HAP-1 (cell line): ENCODE measurements around the gene MSH6.
"Not testable (repeated sequence)": the region's sequence is repeated elsewhere in the genome, so short reads cannot be mapped to it uniquely, and the experiment has no call there.

Experiments used
- DNase-seq, 2 experiments: peaks; one replicate each; pipeline ENCODE4 v3.0.0-alpha.2; 2016 to 2020; ENCODE audit warnings: low spot score in 2 of 2
- H3K27me3 ChIP-seq: fragments of 250-450 bp; sonication (Bioruptor Pico); 2 replicates; pipeline ENCODE4 v1.5.1; 2020; ENCODE audit warnings: low read depth, mild to moderate bottlenecking, moderate library complexity
- H3K36me3 ChIP-seq: fragments of 250-450 bp; sonication (Bioruptor Pico); replicated peaks from 2 replicates; pipeline ENCODE4 v1.5.1; 2020; ENCODE audit warnings: mild to moderate bottlenecking
- H3K4me1 ChIP-seq: fragments of 250-450 bp; sonication (Bioruptor Pico); 2 replicates; pipeline ENCODE4 v1.5.1; 2020; ENCODE audit warnings: mild to moderate bottlenecking
- H3K4me3 ChIP-seq: fragments of 250-450 bp; sonication (Bioruptor Pico); 2 replicates; pipeline ENCODE4 v1.5.1; 2020; ENCODE audit warnings: mild to moderate bottlenecking, moderate library complexity
- H3K9me3 ChIP-seq: fragments of 250-450 bp; sonication (Bioruptor Pico); 2 replicates; pipeline ENCODE4 v1.5.1; 2020; ENCODE audit warnings: mild to moderate bottlenecking, moderate library complexity
- in situ Hi-C: fragments of 300-500 bp; cut with MboI; formaldehyde crosslinking; loops from 3 replicates; pipeline ENCODE4 v1.14.3; 2020; ENCODE audit warnings: low sequenced_read_pairs, inconsistent platforms, mixed read lengths

The MSH6 gene

DNA sequence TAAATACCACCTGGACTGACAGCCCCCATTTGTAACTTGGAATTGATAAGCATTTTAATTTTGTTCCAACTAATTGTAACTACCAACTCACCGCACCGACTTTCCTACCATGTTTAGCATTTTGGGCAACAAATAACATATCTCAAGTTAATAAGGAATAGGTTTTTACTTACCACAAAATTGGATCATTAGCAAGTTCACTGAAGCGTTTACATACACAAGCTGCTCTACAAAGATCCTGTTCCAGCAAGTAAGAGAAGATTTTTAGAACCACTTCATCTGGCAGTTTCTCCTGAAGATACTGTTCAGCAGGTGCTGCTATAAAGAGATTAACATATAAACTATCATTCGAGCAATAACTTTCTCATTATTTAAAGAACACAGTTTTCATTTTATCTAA lies 55.7 kb downstream of the MSH6 start:
- H3K36me3 ChIP-seq = peaks cover 44% of the 10 kb centered on the region
- no peak overlapping the region for H3K4me3 ChIP-seq
- in situ Hi-C loops = no loop called here
- H3K27me3 ChIP-seq = no peaks in the 10 kb centered on the region
- no peaks in the 10 kb centered on the region for H3K4me1 ChIP-seq
- no peaks in the 10 kb centered on the region for H3K9me3 ChIP-seq
- DNase-seq = no peak

DNA sequence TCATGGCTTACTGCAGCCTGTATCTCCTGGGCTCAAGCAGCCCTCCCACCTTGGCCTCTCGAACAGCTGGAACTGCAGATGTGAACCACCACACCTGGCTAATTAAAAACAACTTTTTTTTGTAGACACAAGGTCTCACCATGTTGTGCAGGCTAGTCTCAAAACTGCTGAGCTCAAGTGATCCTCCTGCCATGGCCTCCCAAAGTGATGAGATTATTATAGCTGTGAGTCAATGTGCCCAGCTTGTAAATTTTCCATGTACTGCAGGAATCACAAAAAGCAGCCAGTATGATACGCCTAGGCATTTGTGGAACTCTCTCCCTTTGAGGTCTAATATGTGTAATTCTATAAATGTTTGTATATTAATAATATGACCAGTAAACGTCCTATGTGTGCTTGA lies 59.9 kb downstream of the MSH6 start:
- no peaks in the 10 kb centered on the region; the same call in 1 of the 2 replicates for H3K4me1 ChIP-seq
- in situ Hi-C loops = no loop called here
- DNase-seq = no peak
- H3K4me3 ChIP-seq = no peak overlapping the region
- peaks cover 8% of the 10 kb centered on the region for H3K36me3 ChIP-seq
- H3K27me3 ChIP-seq = no peaks in the 10 kb centered on the region
- H3K9me3 ChIP-seq = no peaks in the 10 kb centered on the region

DNA sequence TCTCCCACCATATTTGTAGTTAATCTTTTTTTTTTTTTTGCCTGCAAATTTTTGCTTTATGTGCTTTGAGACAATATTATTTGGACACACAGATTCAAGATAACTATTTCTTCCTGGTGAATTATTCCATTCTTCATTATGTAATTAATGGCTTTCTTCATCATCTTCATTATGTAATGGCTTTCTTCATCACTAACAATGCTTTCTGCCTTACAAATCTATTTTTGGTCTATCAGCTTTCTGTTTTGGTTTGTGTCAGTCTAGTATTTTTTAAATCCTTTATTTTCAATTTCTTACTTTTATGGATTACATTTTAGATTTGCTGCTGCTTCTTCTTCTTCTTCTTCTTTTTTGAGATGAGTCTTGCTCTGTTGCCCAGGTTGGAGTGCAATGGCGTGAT lies 60.5 kb downstream of the MSH6 start:
- DNase-seq = no peak
- in situ Hi-C loops = no loop called here
- H3K4me1 ChIP-seq = no peaks in the 10 kb centered on the region; the same call in 1 of the 2 replicates
- H3K4me3 ChIP-seq = no peak overlapping the region
- peaks cover 8% of the 10 kb centered on the region for H3K36me3 ChIP-seq
- H3K27me3 ChIP-seq = no peaks in the 10 kb centered on the region
- H3K9me3 ChIP-seq = no peaks in the 10 kb centered on the region

DNA sequence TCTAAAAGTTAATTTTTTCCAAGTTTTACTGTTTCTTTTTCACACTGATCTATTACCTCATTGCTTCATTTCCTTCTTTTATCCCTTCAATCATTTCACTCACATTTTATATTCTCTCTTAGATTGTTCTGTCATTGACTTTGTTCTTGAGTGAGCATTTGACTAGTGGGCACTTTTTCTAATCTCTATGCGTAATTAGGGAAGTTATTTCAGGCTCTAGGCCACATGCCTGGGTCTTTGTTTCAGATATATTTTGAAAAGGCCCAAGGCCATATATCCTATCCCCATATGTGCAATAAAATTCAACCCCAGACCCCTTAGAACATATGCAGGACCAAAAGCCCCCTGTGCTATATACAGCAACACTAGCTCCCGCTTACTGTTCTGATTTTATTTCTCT lies 61.2 kb downstream of the MSH6 start:
- peaks cover 4% of the 10 kb centered on the region for H3K36me3 ChIP-seq
- H3K9me3 ChIP-seq = no peaks in the 10 kb centered on the region
- no peak for DNase-seq
- no peak overlapping the region for H3K4me3 ChIP-seq
- no peaks in the 10 kb centered on the region for H3K27me3 ChIP-seq
- no peaks in the 10 kb centered on the region; the same call in 1 of the 2 replicates for H3K4me1 ChIP-seq
- in situ Hi-C loops = no loop called here

DNA sequence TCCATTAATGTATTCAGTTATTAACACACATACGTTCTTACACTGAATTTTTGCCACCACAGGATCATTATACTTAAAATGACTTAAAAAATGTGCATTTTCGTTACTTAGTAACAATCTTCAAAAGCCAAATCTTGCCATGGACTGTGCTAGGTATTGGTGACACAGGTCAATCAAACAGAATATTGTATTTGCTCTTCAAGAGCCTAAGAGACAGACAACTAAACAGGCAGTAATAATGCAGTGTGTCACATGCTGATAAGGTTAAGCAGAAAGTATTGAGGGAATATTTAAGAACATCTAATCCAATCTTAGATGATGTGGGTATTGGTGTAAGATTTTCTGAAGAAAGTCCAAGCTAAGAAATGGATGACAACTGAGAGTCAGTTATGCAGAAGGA lies 66.4 kb downstream of the MSH6 start:
- no peaks in the 10 kb centered on the region for H3K36me3 ChIP-seq
- no peak for DNase-seq
- H3K4me1 ChIP-seq = no peaks in the 10 kb centered on the region; the same call in 1 of the 2 replicates
- in situ Hi-C loops = no loop called here
- H3K27me3 ChIP-seq = no peaks in the 10 kb centered on the region
- H3K4me3 ChIP-seq = no peak overlapping the region
- H3K9me3 ChIP-seq = no peaks in the 10 kb centered on the region

DNA sequence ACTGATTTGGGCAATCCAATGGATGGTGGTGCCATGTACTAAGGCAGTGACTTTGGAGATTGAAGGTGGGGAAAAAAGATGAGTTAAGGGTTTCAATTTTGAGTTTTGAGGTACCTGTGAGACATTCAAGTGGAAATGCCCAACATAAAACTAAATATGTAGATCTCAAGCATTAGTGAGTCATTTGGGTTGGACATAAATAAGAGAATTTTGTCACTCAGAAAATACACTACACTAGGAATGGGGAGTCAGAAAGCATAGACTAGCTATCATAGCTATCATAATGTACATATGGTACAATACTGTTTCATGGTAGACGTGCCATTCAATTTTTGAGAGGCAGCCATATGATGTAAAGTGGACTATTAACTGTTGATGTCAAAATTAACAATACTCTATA lies 67.3 kb downstream of the MSH6 start:
- no peak for DNase-seq
- Histone ChIP-seq H3K9me3 (no peaks in the 10 kb centered on the region), H3K36me3 (no peaks in the 10 kb centered on the region), H3K4me1 (no peaks in the 10 kb centered on the region; the same call in 1 of the 2 replicates), H3K4me3 (no peak overlapping the region), H3K27me3 (no peaks in the 10 kb centered on the region)
- in situ Hi-C loops = no loop called here

DNA sequence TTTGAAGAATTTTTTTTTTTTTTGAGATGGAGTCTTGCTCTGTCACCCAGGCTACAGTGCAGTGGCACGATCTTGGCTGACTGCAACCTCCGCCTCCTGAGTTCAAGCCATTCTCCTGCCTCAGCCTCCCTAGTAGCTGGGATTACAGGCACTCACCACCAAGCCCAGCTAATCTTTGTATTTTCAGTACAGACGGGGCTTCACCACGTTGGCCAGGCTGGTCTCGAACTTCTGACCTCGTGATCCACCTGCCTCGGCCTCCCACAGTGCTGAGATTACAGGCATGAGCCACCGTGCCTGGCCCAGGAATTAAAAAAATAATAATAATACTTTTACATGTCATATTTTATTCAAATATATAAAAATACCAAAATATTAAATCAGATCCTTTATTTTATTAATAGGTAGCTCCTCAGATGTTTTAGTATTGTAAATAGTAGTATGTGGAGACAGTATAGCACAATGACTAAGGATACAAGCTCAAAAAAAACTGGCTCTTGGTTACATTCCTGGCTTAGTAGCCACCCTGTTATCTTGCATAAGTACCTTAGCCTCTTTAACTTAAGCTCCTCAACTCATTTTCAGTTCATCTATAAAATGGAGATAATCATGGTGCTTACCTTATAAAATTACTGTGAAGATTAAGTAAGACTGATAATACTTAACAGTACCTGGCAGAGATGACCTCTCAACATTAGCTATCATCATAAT lies 70.3 kb downstream of the MSH6 start:
- H3K27me3 ChIP-seq, H3K9me3 ChIP-seq, H3K4me3 ChIP-seq, H3K4me1 ChIP-seq, DNase-seq, H3K36me3 ChIP-seq, in situ Hi-C loops: not testable (repeated sequence)
